Lower leg skin (tissue), 3 donors: Measurements from ENCODE around the gene UMODL1.

Experiments used
- POLR2A ChIP-seq, 2 donors: fragments of 450-650 bp; IDR thresholded peaks; one replicate each; pipeline ENCODE4 v1.6.1; 2016 to 2017; ENCODE audit warnings: antibody characterized with exemption in 2 of 2, mild to moderate bottlenecking in 1 of 2, moderate library complexity in 1 of 2
- TF ChIP-seq, protein P1 (sequence below), 3 donors: fragments of 450-650 bp; IDR thresholded peaks; one replicate each; pipeline ENCODE4 v1.5.1; 2016; ENCODE audit warnings: antibody characterized with exemption in 3 of 3, mild to moderate bottlenecking in 3 of 3, moderate library complexity in 2 of 3

DNA sequence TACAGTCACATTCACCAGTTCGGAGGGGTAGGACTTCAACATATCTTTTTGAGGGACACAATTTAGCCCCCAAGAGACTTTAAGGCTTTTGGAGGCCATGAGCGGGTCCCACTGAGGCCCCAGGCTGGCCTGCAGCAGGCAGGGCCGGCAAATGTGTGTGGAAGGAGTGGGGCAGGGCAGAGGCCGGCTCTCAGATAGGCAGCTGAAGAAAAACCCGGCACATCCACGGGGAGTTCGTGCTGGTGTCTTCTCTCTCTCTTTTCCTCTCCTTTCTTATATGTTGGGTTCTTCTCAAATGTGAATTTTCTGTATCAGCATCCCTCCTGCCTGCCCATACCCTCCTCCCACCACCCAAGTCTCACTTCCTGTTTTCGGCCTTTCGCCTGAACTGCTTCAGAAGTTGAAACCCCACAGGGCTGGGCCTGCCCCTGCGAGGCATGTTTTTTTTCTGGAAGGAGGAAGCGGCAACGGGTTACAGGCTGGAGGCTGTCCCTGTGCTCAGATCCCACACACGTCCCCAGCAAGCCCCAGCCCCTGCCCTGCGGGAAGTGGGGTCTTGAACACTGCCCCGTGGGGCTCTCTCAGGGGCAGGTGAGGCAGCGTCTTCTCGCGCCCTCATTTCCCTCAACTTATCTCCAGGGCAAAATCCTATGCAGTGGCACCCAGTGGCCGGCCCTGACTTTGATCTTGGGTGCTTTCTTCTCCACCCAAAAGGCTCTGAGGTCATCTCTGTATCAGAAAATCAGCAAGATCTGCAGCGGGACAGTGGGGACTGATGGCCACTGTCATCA is 9.7 kb upstream of the UMODL1 start:
- TF ChIP-seq, protein P1, sequence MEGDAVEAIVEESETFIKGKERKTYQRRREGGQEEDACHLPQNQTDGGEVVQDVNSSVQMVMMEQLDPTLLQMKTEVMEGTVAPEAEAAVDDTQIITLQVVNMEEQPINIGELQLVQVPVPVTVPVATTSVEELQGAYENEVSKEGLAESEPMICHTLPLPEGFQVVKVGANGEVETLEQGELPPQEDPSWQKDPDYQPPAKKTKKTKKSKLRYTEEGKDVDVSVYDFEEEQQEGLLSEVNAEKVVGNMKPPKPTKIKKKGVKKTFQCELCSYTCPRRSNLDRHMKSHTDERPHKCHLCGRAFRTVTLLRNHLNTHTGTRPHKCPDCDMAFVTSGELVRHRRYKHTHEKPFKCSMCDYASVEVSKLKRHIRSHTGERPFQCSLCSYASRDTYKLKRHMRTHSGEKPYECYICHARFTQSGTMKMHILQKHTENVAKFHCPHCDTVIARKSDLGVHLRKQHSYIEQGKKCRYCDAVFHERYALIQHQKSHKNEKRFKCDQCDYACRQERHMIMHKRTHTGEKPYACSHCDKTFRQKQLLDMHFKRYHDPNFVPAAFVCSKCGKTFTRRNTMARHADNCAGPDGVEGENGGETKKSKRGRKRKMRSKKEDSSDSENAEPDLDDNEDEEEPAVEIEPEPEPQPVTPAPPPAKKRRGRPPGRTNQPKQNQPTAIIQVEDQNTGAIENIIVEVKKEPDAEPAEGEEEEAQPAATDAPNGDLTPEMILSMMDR (IDR thresholded peaks at IDR 0.05): no peak
- TF ChIP-seq POLR2A (IDR thresholded peaks at IDR 0.05): no peak
